HK-2 (cell line): ENCODE results near the gene TRAPPC10.
A peak's percentile ranks its signal among the peaks of the same experiment; 100 is the strongest.

ENCODE experiments used
- DNase-seq: peaks from one replicate; pipeline ENCODE4 v3.0.0-alpha.2; 2018; ENCODE audit not compliant: unreplicated experiment

Gene TRAPPC10

DNA sequence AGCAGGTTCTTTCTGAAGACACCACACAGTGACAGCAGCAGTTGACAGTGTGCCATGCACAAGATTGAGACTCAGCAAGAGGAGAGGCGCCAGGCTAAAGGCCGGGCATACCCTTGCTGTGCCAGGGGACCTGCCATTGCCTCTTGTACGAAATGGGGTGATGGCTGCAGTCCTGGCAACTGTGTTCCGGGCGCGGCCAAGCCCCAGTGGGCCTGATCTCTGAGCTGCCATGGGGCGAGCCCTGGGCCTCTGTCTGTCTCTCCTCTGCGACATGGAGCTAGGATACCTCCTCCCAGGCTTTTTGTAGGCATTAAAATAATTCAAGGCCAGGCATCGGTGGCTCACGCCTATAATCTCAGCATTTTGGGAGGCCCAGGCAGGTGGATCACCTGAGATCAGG is 9.6 kb upstream of the TRAPPC10 start:
- no peak for DNase-seq

DNA sequence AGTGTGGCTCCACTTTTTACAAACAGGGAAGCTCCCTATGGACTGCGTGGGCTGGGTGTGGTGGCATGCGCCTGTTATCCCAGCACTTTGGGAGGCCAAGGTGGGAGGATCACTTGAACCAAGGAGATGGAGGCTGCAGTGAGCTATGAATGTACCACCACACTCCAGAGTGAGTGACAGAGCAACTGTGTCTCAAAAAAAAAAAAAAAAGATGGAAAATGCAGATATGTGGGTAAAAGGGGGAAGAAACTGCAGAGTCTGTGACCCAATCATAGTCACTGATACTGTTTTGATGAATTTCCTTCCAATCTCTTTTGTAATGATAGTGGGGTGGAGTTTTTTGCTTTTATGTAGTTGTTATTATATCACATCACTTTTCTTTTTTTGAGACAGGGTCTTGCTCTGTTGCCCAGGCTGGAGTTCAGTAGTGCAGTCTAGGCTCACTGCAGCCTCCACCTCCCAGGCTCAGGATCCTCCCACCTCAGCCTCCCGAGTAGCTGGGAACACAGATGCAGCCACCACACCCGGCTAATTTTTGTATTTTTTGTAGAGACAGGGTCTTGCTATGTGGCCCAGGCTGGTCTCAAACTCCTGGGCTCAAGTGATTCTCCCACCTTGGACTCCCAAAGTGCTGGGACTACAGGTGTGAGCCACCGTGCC is 8.7 kb upstream of the TRAPPC10 start:
- DNase-seq: no peak

DNA sequence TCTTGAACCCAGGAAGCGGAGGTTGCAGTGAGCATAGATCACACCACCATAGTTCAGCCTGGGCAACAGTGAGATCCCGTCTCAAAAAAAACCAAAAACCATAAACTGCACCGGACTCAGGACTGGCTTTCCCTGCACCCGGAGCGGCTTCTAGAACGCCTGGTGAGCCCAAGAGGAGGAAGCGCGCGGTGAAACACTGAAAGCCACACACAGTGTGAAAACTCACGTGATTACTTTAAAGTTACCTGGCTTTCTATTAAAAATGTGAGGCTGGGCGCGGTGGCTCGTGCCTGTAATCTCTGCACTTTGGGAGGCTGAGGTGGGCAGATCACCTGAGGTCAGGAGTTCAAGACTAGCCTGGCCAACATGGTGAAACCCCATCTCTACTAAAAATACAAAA is 7.0 kb upstream of the TRAPPC10 start:
- no peak for DNase-seq

DNA sequence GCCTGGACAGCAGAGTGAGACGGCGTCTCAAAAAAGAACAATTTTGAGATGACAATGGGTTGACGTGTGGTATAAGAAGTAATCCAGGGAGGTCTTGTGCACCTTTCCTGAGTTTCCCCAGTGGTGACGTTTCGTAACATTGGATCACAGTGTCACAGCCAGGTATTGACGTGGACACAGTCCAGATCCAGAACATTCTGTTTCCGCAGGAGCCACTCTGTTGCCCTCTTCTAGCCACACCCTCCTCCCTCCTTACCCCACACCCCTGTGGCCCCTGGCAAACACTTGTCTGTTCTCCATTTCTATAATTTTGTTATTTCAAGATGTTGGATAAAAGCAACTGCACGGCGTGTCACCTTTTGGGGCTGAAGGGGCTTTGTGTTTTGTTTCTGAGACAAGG is 6.5 kb upstream of the TRAPPC10 start:
- DNase-seq: no peak

DNA sequence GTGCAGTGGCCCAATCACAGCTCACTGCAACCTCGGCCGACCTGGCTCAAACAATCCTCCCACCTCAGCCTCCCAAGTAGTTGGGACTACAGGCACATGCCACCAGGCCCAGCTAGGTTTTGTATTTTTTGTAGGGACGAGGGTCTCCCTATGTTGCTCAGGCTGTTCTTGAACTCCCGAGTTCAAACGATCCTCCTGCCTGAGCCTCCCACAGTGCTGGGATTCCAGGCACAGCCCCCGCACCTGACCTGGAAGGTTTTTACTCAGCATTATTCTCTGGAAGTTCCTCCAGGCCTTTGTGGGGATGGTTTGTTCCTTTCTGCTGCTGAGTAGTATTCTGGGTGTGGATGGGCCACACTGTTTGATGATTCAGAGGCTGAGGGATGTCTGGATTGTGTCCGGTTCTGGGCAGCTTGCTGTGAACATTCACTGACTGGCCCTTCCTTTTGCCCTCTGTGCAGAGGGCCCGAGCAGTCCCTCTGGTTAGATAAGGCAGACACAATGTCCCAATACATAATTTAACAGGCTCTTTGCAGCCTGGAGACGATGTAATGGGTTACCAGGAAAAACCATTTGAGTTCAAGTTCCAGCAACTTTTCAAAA is 6.0 kb upstream of the TRAPPC10 start:
- peak; percentile 63 for DNase-seq

DNA sequence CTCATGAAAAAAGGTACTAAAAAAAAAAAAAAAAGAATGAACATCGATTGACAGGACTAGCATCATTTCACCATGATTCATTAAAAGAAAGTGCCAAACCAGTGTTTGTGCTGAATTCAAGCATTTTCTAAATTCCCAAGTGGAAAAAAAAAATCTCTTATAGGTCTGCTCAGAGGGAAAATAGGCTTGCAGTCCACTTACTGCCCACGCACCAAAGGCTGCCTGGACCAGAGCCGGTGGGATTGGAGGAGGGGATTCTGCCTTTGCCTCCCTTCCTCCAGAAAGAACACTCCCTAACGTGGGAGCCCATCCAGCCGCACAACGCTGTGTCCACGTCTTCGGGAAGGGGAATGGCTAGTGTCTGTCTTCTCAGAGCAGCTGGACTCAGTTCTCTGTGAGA is 5.5 kb upstream of the TRAPPC10 start:
- peak; percentile 12 for DNase-seq

DNA sequence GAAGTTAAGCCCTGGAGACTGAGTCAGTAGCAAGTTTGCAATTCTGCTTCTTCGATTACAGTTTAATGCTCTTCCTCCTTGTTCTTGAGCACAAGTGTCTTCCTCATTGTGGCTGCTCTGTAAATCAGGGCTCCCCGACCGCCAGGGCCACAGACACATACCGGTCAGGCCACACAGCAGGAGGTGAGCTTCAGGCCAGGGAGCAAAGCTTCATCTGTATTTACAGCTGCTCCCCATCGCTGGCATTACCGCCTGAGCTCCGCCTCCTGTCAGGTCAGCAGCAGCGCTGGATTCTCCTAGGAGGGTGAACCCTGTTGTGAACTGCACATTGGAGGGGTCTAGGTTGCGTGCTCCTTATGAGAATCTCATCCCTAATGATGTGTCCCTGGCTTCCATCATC is 1.7 kb upstream of the TRAPPC10 start:
- DNase-seq: no peak

DNA sequence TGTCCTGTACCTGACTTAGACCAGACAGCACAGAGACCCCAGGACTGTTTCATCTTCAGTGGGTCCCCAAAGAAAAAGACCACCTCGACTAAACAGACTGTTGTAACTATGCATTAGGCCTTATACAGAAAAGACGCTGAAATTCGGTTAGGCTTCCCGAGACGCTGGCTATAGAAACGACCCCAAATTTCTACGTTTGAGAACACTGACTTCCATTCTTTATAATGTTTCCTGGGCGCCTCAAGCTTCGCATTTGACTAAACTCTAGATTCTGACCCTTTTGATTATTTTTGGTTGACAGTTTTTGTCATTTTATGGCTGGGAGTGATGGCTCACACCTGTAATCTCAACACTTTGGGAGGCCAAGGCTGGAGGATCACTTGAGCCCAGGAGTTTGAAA is 986 bp upstream of the TRAPPC10 start:
- DNase-seq: no peak

DNA sequence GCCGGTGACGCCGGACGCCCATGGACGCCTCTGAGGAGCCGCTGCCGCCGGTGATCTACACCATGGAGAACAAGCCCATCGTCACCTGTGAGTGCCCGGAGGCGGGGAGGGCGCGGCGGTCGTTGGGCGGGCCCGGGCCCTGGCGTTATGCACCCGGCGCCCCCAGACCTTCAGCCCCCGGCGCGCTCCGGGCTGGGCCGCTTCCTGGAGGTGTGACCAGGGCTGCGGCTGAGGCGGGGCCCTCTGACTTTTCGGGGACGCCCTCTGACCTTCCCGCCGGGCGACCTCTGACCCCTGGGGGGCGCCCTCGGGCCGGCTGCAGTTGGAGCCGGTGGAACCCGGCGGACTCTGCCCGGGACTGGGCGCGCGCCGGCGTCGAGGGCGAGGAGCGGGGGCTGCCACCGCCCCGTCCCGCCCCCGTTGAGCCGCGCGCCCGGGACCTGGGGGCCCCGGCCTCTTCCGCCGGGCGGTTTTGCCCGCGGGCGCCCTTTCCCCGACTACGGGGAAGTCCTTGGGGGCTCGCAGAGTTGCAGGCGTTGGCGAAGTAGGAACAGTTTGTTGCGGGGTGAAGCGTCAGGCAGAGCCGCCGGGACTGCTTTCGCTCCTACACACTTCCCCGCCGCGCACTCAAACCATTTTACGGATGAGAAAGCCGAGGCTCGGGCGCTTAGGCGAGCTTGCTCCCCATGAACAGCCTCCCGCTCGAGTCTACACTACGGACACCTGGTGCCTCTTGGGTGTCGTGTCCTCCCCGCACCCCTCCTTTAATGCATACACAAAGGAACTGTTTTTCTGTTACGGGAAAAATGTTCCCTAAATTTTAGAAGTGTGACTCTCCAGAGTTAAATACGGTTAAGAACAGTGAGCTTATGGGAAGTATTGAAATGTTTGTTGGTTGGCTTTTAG is 618 bp downstream of the TRAPPC10 start:
- peak; percentile 54 for DNase-seq

DNA sequence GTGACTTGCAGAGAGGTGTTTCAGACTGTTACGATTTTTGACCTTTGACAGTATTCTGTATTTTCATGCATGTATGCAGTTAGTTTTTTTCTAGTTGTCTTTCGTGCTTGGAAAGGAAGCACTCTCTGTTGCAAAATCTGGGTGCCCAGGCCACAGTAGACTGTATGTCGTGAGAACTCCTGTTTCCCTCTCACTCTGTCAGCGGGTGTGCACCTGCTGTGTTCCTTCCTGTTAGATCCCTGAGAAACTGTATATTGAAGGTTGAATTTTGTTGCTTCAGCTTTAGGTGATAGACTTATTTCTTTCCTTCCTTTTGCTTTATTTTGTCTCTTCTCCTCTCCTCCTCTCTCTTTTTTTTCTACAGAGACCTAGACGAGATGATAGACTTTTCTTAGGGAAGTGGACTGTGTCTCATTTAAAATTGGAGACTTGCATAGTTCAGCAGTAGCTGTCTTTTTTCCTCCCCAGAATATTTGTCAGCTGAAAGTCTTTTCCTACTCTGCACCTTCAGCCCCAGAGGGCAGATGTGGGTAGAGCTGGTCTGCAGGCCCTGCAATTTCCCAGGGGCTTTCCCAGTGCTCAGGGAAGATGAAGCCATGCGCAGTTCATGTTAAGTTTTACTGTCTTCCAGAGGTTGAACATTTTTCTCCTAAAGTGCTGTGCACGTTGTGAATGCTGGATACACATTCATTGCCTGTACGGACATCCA is 1.4 kb downstream of the TRAPPC10 start:
- no peak for DNase-seq

DNA sequence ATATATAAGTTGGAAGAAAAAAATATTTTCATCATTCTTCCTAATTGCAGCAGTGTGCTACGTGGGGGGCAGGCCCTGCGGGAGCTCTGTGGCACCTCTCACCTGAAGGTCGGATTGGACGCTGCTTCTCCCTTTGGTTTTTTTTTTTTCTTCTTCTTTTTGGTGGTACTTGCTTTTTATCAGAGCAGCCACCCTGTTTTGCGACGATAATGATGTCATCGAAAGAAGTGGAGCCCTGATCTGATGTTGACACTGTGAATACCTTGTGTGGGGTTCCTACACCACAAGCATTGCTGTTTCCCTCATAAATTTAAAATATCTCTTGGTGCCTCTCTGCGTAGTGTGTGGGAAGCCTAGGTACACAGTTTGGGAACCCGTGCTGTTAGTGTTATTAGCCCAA is 5.5 kb downstream of the TRAPPC10 start:
- DNase-seq: no peak

DNA sequence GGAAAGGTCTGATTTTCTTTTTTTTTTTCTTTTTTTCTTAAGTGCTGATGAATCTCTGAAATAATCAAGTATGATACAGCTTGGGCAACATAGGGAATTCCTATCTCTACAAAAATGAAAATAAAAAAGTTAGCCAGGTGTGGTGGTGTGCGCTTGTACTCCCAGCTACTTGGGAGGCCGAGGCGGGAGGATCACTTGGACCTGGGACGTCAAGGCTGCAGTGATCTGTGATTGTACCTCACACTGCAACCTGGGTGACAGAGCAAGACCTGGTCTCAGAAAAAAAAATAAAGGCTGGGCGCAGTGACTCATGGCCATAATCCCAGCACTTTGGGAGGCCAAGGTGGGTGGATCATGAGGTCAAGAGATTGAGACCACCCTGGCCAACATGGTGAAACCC is 6.0 kb downstream of the TRAPPC10 start:
- no peak for DNase-seq

DNA sequence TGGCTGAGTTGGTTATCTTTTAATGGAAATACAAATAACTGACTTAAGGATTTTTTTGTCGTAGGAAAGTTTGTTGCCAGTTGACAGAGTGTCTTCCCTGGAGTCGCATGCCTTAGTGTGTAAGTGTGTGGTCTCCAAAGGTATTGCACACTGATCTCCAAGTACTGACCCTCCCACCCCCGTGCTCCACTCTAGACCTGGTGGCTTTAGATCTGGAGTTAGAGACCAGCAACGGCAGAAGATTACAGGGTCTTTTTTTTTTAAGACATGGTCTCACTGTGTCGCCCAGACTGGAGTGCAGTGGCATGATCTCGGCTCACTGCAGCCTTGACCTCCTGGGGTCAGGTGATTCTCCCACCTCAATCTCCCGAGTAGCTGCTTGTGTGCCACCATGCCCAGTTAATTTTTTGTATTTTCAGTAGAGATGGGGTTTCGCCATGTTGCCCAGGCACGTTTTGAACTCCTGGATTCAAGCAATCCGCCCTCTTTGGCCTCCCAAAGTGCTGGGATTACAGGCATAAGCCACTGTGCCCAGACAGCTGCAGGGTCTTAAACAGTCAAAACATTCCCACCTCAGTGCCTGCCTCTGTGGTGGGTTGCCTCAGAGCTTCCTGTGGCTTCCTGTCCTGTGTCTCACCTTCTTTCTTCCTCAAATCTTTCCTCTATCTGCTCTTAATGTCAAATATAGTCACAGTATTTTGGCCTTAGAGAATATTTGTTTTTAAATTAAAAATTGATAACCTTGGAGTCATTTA is 6.9 kb downstream of the TRAPPC10 start:
- DNase-seq: no peak

DNA sequence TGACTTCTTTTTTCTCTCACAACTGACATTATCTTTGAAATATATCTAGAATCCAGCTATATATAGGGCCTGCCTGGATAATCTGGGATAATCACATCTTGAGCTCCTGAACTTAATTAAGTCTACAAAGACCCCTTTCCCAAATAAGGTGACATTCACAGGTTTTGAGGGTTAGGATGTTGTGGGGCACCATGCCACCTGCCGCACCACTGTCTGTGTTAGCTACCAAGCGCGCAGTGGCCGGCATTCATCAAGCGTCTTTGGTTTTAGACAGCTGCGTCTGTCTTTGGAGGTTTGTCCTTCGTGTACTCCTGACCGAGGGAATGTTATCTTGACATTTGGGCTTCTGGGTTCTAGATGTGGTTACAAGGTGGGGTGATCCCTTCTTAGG is 7.5 kb downstream of the TRAPPC10 start:
- no peak for DNase-seq

DNA sequence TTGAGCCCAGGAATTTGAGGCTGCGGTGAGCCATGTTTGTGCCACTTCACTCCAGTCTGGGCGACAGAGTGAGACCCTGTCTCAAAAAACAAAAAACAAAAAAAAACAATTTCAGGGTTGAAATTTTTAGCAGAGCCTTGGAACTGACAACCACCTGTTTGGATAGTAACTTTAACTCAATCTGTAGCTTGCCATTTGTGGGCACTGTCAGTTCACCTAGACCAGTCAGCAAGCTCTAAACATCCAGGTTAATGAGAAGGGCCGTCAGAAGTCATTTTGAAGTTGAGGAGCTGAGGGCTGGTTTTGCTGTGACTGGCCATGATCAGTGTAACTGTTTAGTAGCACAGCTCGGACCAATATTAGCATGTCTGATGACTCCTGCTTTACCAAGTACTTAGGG is 8.4 kb downstream of the TRAPPC10 start:
- DNase-seq: no peak

DNA sequence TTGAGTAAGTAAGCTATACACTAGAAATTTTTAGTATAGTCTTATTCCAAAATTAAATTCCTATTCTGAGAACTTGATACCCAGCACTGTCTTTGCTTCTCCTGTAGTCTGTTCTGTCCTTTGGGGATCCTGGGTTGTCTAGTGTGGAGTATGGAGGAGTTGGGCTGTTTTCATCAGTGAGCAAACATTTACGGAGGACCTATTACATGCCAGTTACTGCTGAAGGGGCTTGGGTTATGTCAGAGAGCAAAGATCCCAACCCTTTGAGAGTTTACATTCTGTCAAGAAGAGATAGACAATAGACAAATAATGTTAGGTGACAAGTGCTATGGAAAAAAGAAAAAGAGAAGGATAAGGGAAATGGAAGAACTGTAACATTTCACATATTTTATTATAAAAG is 9.0 kb downstream of the TRAPPC10 start:
- DNase-seq: no peak

DNA sequence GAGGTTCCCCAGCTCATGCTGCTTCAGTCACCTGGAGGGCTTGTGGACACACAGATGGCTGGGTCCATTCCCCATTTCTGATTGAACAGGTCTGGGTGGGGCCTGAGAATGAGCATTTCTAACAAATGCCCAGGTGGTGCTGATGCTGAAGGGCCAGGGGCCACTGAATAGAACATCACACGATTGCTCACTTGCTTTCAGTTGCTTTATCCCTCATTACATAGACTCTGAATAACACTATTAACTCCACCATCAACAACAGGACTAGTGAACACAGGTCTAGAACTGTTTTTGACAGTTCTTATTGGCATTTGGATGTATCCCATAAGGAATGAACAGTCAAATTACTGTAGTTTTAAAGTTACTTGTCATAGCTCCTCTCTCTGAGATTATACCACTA is 12.1 kb downstream of the TRAPPC10 start:
- no peak for DNase-seq

DNA sequence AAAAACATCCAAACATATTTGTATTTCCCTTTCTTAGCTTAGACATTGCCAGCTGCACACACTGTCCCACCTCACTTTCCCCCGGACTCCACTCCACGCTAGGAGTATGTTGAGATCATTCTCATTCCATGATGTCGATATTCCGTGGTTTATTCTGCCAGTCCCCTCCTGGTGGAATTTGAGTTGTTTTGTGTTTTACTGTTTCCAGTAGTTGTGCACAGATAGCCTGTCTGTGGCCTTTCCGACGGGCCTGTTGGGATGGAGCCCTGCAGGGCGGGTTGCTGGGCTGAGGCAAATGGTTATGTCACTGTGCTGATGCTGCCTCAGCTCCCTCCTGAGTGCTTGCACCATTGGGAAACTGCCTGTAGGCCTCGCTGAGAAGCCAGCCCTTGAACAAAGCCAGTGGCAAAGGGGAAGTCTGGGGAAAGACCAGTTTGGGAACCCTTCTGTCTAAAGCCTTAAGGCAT is 12.8 kb downstream of the TRAPPC10 start:
- DNase-seq: no peak

DNA sequence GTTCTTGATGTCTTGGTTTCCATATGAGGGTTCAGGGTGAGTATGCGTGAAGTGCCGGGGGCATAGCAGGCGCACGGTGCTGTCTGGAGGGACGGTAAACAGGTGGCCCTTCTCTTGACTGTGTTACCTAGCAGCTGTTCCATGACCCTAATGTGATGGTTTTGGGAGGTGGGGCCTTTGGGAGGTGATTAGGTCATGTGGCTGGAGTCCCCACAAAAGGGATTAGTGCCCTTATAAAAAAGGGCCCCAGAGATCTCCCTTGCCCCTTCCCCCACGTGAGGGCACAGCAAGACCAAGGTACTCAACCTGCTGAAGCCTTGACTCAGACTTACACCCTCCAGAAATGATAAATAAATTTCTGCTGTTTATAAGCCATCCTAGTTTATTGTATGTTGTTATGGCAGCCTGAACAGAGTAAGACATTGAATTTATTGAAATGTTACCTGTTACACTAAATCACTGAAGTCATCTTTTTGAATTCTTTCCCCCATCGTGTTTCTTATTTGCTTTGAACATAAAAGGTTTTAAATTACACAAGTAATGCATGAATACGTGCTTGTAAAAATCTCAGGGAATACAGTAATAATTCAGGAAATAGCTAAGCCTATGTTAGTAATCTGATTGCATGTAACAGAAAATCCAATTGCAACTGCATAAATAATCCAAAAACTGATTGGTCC is 15.6 kb downstream of the TRAPPC10 start:
- no peak for DNase-seq

DNA sequence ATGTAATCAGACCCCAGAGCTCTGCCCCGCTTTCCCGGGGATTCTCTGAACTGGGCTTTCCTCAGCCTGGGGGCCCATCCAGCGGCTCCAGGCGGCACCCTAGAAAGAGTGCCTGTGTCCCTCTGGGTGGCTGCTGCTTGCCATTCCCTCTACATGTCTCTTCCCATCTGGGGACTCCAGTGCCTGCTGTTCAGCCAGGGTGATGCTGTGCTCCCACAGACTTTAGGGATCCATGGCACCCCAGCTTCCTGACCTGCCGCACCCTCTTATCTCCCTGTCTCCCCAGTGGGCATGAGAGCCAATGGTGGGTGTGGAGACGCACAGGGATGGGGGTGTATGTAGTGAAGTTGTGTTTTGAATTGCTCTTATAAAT is 16.2 kb downstream of the TRAPPC10 start:
- DNase-seq: no peak

DNA sequence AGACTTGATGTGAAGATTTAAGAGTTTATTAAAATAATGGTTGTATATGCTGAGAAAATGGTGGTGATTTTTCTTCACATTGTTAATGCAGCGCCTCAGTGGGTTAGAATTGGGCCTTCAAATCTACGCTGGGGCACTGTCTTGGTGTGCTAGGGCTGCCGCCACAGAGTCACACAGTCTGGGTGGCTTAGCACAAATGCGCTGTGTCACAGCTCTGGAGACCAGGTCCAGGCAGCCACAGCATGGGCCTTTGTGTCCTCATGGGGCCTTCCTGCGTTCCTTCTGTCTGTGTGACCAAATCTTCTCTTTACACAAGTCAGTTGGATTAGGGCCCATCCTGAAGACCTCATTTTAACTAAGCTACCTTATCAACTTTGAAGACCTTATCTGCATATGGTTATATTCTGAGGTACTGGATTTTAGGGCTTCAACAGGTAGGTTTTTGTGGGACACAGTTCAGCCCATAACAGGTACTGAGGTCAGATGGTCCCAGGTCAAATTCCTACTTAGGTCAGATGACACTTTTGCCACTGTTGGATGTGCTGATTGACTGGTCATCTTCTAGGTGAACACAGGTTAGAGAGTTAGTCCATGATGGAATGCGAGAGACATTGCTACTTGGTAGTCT is 17.5 kb downstream of the TRAPPC10 start:
- DNase-seq: no peak
